Measurements from ENCODE around the gene ACSF3.

ACSF3 gene

GRCh38 chr16:89120281-89120680 is 26.6 kb downstream of the ACSF3 start:
- CTCF ChIA-PET: no interaction called here
- Histone ChIP-seq H3K9me3 (ENCODE audit: control insufficient read depth, insufficient read depth, low read depth, low read length) (no peaks in the 10 kb centered on the region), H3K36me3 (ENCODE audit: control insufficient read depth in 2 of 2, insufficient read depth in 1 of 2, low read length in 2 of 2) (peaks cover 1 to 81% of the 10 kb centered on the region in 2 experiments; a peak in 2 of 3 replicates), H3K4me3 (ENCODE audit: low read depth, low read length) (no peak overlapping the region), H3K4me1 (ENCODE audit: control insufficient read depth, insufficient read depth, low read length) (no peaks in the 10 kb centered on the region), H3K27ac (ENCODE audit: extremely low read depth, low read depth, low read length) (no peak overlapping the region)
- POLR2A ChIA-PET: no interaction called here
- no peak for TF ChIP-seq ZNF121 (tag by site-specific recombination; IDR thresholded peaks at IDR 0.05)
- no peak for TF ChIP-seq ZNF202 (tag by site-specific recombination; IDR thresholded peaks at IDR 0.05; ENCODE audit: borderline replicate concordance)
- TF ChIP-seq ZNF292 (tag by site-specific recombination; IDR thresholded peaks at IDR 0.05; ENCODE audit: borderline replicate concordance, low read depth): no peak
- no peak for TF ChIP-seq ZNF544 (tag by site-specific recombination; IDR thresholded peaks at IDR 0.05)
- no peak for TF ChIP-seq TCF7L2 (IDR thresholded peaks at IDR 0.05; ENCODE audit: borderline replicate concordance, low read depth, low read length)
- TF ChIP-seq ZNF621 (tag by site-specific recombination; IDR thresholded peaks at IDR 0.05): no peak
- TF ChIP-seq ZNF623 (tag by site-specific recombination; IDR thresholded peaks at IDR 0.05): no peak
- TF ChIP-seq ZNF830 (tag by site-specific recombination; IDR thresholded peaks at IDR 0.05; ENCODE audit: low read depth): no peak
- TF ChIP-seq ZNF221 (tag by site-specific recombination; IDR thresholded peaks at IDR 0.05; ENCODE audit: borderline replicate concordance): no peak
- no peak for TF ChIP-seq SALL2 (tag by site-specific recombination; IDR thresholded peaks at IDR 0.05; ENCODE audit: borderline replicate concordance)
- TF ChIP-seq ZNF600 (tag by site-specific recombination; IDR thresholded peaks at IDR 0.05): no peak
- no peak for TF ChIP-seq ZNF169 (tag by site-specific recombination; IDR thresholded peaks at IDR 0.05)
- TF ChIP-seq ZSCAN23 (tag by site-specific recombination; IDR thresholded peaks at IDR 0.05): no peak

- Histone ChIP-seq H3K4me3 (ENCODE audit: low read depth, low read length) (no peak overlapping the region), H3K27ac (ENCODE audit: extremely low read depth, low read depth, low read length) (no peak overlapping the region), H3K4me1 (ENCODE audit: control insufficient read depth, insufficient read depth, low read length) (no peaks in the 10 kb centered on the region), H3K9me3 (ENCODE audit: control insufficient read depth, insufficient read depth, low read depth, low read length) (no peaks in the 10 kb centered on the region), H3K36me3 (ENCODE audit: control insufficient read depth in 2 of 2, insufficient read depth in 1 of 2, low read length in 2 of 2) (peaks cover 4 to 81% of the 10 kb centered on the region in 2 experiments; a peak in 2 of 3 replicates)
- POLR2A ChIA-PET: no interaction called here
- TF ChIP-seq ELK4 (IDR thresholded peaks at IDR 0.05; ENCODE audit: borderline replicate concordance, low read depth, low read length) (no peak), GLIS2 (tag by site-specific recombination; IDR thresholded peaks at IDR 0.05) (0 out of 2 replicates have a peak, but pooled peaks have one; percentile 14), GLIS1 (tag by site-specific recombination; IDR thresholded peaks at IDR 0.05) (peak; percentile 39)
- CTCF ChIA-PET: no interaction called here
Observed at GRCh38 chr16:89120921-89121351, 27.3 kb downstream of the ACSF3 start.

GRCh38 chr16:89121691-89122321 is 28.2 kb downstream of the ACSF3 start:
- ChIA-PET CTCF (no interaction called here), POLR2A (no interaction called here)
- TF ChIP-seq ZBTB8A (tag by site-specific recombination; IDR thresholded peaks at IDR 0.05) (no peak), ZBTB6 (tag by site-specific recombination; IDR thresholded peaks at IDR 0.05) (no peak)
- Histone ChIP-seq H3K4me3 (ENCODE audit: low read depth, low read length) (no peak overlapping the region), H3K9me3 (ENCODE audit: control insufficient read depth, insufficient read depth, low read depth, low read length) (no peaks in the 10 kb centered on the region), H3K4me1 (ENCODE audit: control insufficient read depth, insufficient read depth, low read length) (no peaks in the 10 kb centered on the region), H3K36me3 (ENCODE audit: control insufficient read depth in 2 of 2, insufficient read depth in 1 of 2, low read length in 2 of 2) (peaks cover 4 to 73% of the 10 kb centered on the region in 2 experiments; a peak in 2 of 3 replicates), H3K27ac (ENCODE audit: extremely low read depth, low read depth, low read length) (no peak overlapping the region)
